Fibroblast of lung (primary cell): ENCODE measurements around the gene SWT1. TPM values are rescaled to one million over a fixed set of nuclear protein-coding genes. Genes with fewer than 3 reads are reported as not detected.

ENCODE experiments used
- DNase-seq, 2 donors: peaks; one replicate each; pipeline versions ENCODE4 v3.0.0 to v3.0.0-alpha.2; 2010; ENCODE audit warnings: low read depth in 2 of 2
- H2AFZ ChIP-seq: 2 replicates; pipeline ENCODE4 v1.5.1; 2012; ENCODE audit warnings: low read length, control low read depth, inconsistent platforms
- H3K27ac ChIP-seq: 2 replicates; pipeline ENCODE4 v1.5.1; 2011; ENCODE audit warnings: low read length, control low read depth; ENCODE audit not compliant: insufficient read depth
- H3K27me3 ChIP-seq: 2 replicates; pipeline ENCODE4 v1.5.1; 2011; ENCODE audit warnings: mild to moderate bottlenecking, low read length; ENCODE audit not compliant: control insufficient read depth, insufficient read depth
- H3K36me3 ChIP-seq: 2 replicates; pipeline ENCODE4 v1.5.1; 2011; ENCODE audit warnings: low read length; ENCODE audit not compliant: control insufficient read depth, insufficient read depth
- H3K4me1 ChIP-seq: 2 replicates; pipeline ENCODE4 v1.5.1; 2011; ENCODE audit warnings: low read length; ENCODE audit not compliant: control insufficient read depth, insufficient read depth; ENCODE audit errors: extremely low read depth
- H3K4me2 ChIP-seq: 2 replicates; pipeline ENCODE4 v1.5.1; 2011; ENCODE audit warnings: low read length, control low read depth; ENCODE audit not compliant: insufficient read depth; ENCODE audit errors: extremely low read depth
- H3K4me3 ChIP-seq, 4 experiments: fragments of 200-600 bp in 1 of 4; sonication (generic) in 1 of 4; replicated peaks in 1 of 4; 2 replicates each; pipeline ENCODE4 v1.5.1; 2011 to 2016; ENCODE audit warnings: low read length in 4 of 4, low read depth in 3 of 4, mild to moderate bottlenecking in 3 of 4, control low read depth in 2 of 4, inconsistent platforms in 1 of 4, mixed read lengths in 1 of 4; ENCODE audit not compliant: insufficient read depth in 1 of 4; ENCODE audit errors: control extremely low read depth in 1 of 4
- H3K79me2 ChIP-seq: 2 replicates; pipeline ENCODE4 v1.5.1; 2012; ENCODE audit warnings: mild to moderate bottlenecking, low read length, inconsistent platforms; ENCODE audit not compliant: control insufficient read depth, insufficient read depth
- H3K9ac ChIP-seq: 2 replicates; pipeline ENCODE4 v1.5.1; 2011; ENCODE audit warnings: mild to moderate bottlenecking, low read length, control low read depth; ENCODE audit not compliant: insufficient read depth
- H3K9me3 ChIP-seq: 2 replicates; pipeline ENCODE4 v1.5.1; 2012; ENCODE audit warnings: low read depth, low read length; ENCODE audit not compliant: control insufficient read depth, insufficient read depth
- H4K20me1 ChIP-seq: 2 replicates; pipeline ENCODE4 v1.5.1; 2011; ENCODE audit warnings: low read length; ENCODE audit not compliant: control insufficient read depth, insufficient read depth; ENCODE audit errors: extremely low read depth
- EZH2 ChIP-seq: IDR thresholded peaks from 2 replicates; pipeline ENCODE4 v1.5.1; 2012; ENCODE audit warnings: low read length, control low read depth, mild to moderate bottlenecking; ENCODE audit errors: missing control alignments
- polyA plus RNA-seq, 2 donors: library from polyadenylated mRNA; depleted of rRNA in 1 of 2; stranded (reverse) in 1 of 2; unstranded in 1 of 2; fragments of >200 nt; gene quantifications; 2 replicates each; pipeline ENCODE4 v1.2.1, GENCODE V29; 2011 to 2012; ENCODE audit warnings: missing spikeins in 1 of 2
- total RNA-seq: library from RNA; depleted of rRNA; stranded (reverse); fragments of >200 nt; gene quantifications from 2 replicates; pipeline ENCODE4 v1.2.1, GENCODE V29; 2014
- TF ChIP-seq, protein P1 (sequence below), 2 donors: IDR thresholded peaks in 1 of 2; conservative IDR thresholded peaks in 1 of 2; 1 replicate in 1 of 2; 2 replicates in 1 of 2; pipeline ENCODE4 v1.5.1; 2011 to 2012; ENCODE audit warnings: low read length in 2 of 2, control low read depth in 1 of 2, inconsistent platforms in 1 of 2, low read depth in 1 of 2, mild to moderate bottlenecking in 1 of 2

Gene SWT1
- total and polyA plus RNA-seq, 2 donors (not counting 1 experiment from before 2014, with no cell fraction given): 3.4 to 8.4 TPM

DNA sequence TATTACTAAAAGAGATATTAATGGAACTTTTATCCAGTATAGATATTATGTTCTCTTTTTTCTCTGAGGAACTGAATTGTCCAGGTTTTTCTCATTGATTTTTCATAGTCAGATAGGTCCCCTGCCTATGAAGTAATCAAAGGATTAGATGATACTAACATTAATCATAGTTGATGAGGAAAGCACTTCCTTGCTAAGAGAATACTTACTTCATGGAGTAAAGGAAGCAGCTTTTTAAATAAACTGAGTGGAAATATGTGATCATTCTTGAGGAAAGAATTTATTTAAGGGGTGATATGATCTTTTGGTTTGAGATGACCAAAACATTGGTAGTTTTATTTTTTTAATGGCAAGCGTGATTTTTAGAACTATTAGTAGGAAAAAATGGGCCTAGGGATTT lies 58.9 kb downstream of the SWT1 start:
- no peak overlapping the region for H3K4me3 ChIP-seq
- H3K79me2 ChIP-seq: no peaks in the 10 kb centered on the region
- H3K4me2 ChIP-seq: no peak overlapping the region
- H3K4me1 ChIP-seq: no peaks in the 10 kb centered on the region
- no peak overlapping the region for H3K9ac ChIP-seq
- TF ChIP-seq EZH2: no peak
- TF ChIP-seq, protein P1, sequence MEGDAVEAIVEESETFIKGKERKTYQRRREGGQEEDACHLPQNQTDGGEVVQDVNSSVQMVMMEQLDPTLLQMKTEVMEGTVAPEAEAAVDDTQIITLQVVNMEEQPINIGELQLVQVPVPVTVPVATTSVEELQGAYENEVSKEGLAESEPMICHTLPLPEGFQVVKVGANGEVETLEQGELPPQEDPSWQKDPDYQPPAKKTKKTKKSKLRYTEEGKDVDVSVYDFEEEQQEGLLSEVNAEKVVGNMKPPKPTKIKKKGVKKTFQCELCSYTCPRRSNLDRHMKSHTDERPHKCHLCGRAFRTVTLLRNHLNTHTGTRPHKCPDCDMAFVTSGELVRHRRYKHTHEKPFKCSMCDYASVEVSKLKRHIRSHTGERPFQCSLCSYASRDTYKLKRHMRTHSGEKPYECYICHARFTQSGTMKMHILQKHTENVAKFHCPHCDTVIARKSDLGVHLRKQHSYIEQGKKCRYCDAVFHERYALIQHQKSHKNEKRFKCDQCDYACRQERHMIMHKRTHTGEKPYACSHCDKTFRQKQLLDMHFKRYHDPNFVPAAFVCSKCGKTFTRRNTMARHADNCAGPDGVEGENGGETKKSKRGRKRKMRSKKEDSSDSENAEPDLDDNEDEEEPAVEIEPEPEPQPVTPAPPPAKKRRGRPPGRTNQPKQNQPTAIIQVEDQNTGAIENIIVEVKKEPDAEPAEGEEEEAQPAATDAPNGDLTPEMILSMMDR (conservative IDR thresholded peaks at IDR 0.05 in 1 of 2, IDR thresholded peaks at IDR 0.05 in 1 of 2; ENCODE audit: low read depth in 1 of 2, low read length in 2 of 2): no peak
- H3K27me3 ChIP-seq: no peaks in the 10 kb centered on the region
- no peaks in the 10 kb centered on the region for H3K36me3 ChIP-seq
- DNase-seq: peak in 1 of 2 donors; percentile 1
- H3K9me3 ChIP-seq: no peaks in the 10 kb centered on the region
- H4K20me1 ChIP-seq: no peaks in the 10 kb centered on the region
- H2AFZ ChIP-seq: no peak overlapping the region
- H3K27ac ChIP-seq: no peak overlapping the region

DNA sequence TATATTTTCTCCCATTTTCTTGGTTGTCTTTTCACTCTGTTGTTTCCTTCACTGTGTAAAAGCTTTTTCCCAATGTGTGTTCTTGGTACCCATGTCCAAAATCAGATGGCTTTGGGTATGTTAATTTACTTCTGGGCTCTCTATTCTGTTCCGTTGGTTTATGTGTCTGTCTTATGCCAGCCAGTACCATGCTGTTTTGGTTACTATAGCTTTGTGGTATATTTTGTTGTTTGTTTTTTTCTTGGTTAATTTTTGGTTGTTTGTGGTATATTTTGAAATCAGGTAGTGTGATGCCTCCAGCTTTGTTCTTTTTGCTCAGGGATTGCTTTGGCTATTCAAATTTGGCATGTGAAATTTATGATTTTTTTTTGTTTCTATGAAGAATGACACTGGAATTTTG lies 67.2 kb downstream of the SWT1 start:
- Histone ChIP-seq H2AFZ (no peak overlapping the region), H3K9ac (no peak overlapping the region), H3K27ac (no peak overlapping the region)

DNA sequence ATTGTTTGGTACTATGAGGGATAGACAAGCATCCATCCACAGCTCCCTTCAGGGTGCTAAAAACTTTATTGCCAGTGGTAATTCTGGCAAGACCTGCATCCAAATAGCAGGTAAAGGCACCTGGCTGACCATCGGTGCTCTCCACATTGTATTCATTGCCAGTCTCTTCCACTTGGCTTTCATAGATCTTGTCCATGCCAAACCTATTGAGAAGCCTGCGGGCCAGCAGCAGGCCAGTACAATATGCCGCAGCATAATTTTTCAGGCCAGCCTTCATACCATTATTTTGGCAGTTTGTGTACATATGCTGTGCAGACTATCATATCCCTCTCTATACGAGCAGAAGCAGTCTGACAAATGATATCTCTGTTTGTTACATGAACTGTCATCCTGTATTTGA lies 70.2 kb downstream of the SWT1 start:
- H3K4me1 ChIP-seq: no peaks in the 10 kb centered on the region
- H3K9ac ChIP-seq: no peak overlapping the region
- no peaks in the 10 kb centered on the region for H3K79me2 ChIP-seq
- no peak overlapping the region for H3K27ac ChIP-seq
- no peak for DNase-seq
- H3K36me3 ChIP-seq: no peaks in the 10 kb centered on the region
- TF ChIP-seq, protein P1 (conservative IDR thresholded peaks at IDR 0.05 in 1 of 2, IDR thresholded peaks at IDR 0.05 in 1 of 2; ENCODE audit: low read depth in 1 of 2, low read length in 2 of 2): no peak
- TF ChIP-seq EZH2: no peak
- no peak overlapping the region for H3K4me2 ChIP-seq
- H2AFZ ChIP-seq: no peak overlapping the region
- no peak overlapping the region for H3K4me3 ChIP-seq
- H4K20me1 ChIP-seq: no peaks in the 10 kb centered on the region
- H3K27me3 ChIP-seq: no peaks in the 10 kb centered on the region
- no peaks in the 10 kb centered on the region for H3K9me3 ChIP-seq

More for the DNA sequence above, 67.2 kb downstream of the SWT1 start:
- H3K9me3 ChIP-seq: no peaks in the 10 kb centered on the region
- H3K4me3 ChIP-seq: no peak overlapping the region
- TF ChIP-seq EZH2: no peak
- TF ChIP-seq, protein P1 (conservative IDR thresholded peaks at IDR 0.05 in 1 of 2, IDR thresholded peaks at IDR 0.05 in 1 of 2; ENCODE audit: low read depth in 1 of 2, low read length in 2 of 2): no peak
- no peaks in the 10 kb centered on the region for H4K20me1 ChIP-seq
- H3K4me2 ChIP-seq: no peak overlapping the region
- no peak for DNase-seq
- H3K4me1 ChIP-seq: no peaks in the 10 kb centered on the region
- no peaks in the 10 kb centered on the region for H3K79me2 ChIP-seq
- no peaks in the 10 kb centered on the region for H3K27me3 ChIP-seq
- H3K36me3 ChIP-seq: no peaks in the 10 kb centered on the region
